Common myeloid progenitor, CD34-positive (primary cell): ENCODE measurements around the gene NDUFC1.
A peak's percentile ranks its signal among the peaks of the same experiment; 100 is the strongest.

ENCODE experiments used
- CTCF ChIA-PET: fragments of 350-600 bp; sonication (Branson Sonifier 250); formaldehyde crosslinking; loops from one replicate; lab custom pipeline; 2021; ENCODE audit warnings: antibody characterized with exemption; lab: Charles Lee
- POLR2A ChIA-PET: fragments of 350-600 bp; sonication (Branson Sonifier 250); formaldehyde crosslinking; loops from one replicate; lab custom pipeline; 2021; ENCODE audit warnings: antibody characterized with exemption; lab: Charles Lee
- DNase-seq, 3 donors: peaks; one replicate each; pipeline versions ENCODE4 v3.0.0 to v3.0.0-alpha.2; 2013
- H3K27ac ChIP-seq, 2 experiments: 1 replicate in 1 of 2; 2 replicates in 1 of 2; pipeline ENCODE4 v1.7.0; 2013; ENCODE audit warnings: inconsistent platforms in 2 of 2, low read length in 2 of 2, mild to moderate bottlenecking in 2 of 2, low read depth in 1 of 2, moderate library complexity in 1 of 2; ENCODE audit not compliant: severe bottlenecking in 2 of 2, insufficient read depth in 1 of 2, poor library complexity in 1 of 2
- H3K27me3 ChIP-seq, 5 experiments: replicated peaks in 2 of 5; 1 replicate in 3 of 5; 2 replicates in 2 of 5; pipeline versions ENCODE4 v1.6.1 to v1.7.0; 2013; ENCODE audit warnings: low read length in 4 of 5, mild to moderate bottlenecking in 2 of 5, moderate library complexity in 2 of 5, inconsistent platforms in 1 of 5; ENCODE audit not compliant: insufficient read depth in 5 of 5, control insufficient read depth in 4 of 5
- H3K36me3 ChIP-seq, 4 experiments: 1 replicate in 2 of 4; 2 replicates in 2 of 4; pipeline versions ENCODE4 v1.6.1 to v1.7.0; 2013; ENCODE audit warnings: low read length in 3 of 4, control low read depth in 1 of 4, mild to moderate bottlenecking in 1 of 4; ENCODE audit not compliant: control insufficient read depth in 4 of 4, insufficient read depth in 4 of 4
- H3K4me1 ChIP-seq, 4 experiments: 1 replicate in 3 of 4; 2 replicates in 1 of 4; pipeline versions ENCODE4 v1.6.1 to v1.7.1; 2013; ENCODE audit warnings: low read length in 3 of 4, mild to moderate bottlenecking in 3 of 4, control low read depth in 1 of 4, inconsistent platforms in 1 of 4, moderate library complexity in 1 of 4; ENCODE audit not compliant: control insufficient read depth in 4 of 4, insufficient read depth in 4 of 4; ENCODE audit errors: control extremely low read depth in 1 of 4
- H3K4me3 ChIP-seq, 7 experiments: 1 replicate in 4 of 7; 2 replicates in 3 of 7; pipeline versions ENCODE4 v1.5.1 to v1.7.0; 2013; ENCODE audit warnings: mild to moderate bottlenecking in 7 of 7, low read length in 6 of 7, moderate library complexity in 6 of 7, inconsistent platforms in 2 of 7, low read depth in 2 of 7, control low read depth in 1 of 7; ENCODE audit not compliant: insufficient read depth in 4 of 7, control insufficient read depth in 1 of 7; ENCODE audit errors: extremely low read depth in 1 of 7
- H3K9me3 ChIP-seq, 5 experiments: 1 replicate in 4 of 5; 2 replicates in 1 of 5; pipeline versions ENCODE4 v1.6.1 to v1.7.1; 2013; ENCODE audit warnings: low read length in 4 of 5, mild to moderate bottlenecking in 2 of 5, inconsistent platforms in 1 of 5, low read depth in 1 of 5, moderate library complexity in 1 of 5; ENCODE audit not compliant: control insufficient read depth in 4 of 5, insufficient read depth in 2 of 5; ENCODE audit errors: control extremely low read depth in 1 of 5
- WGBS: methylation state at CpG from one replicate; pipeline ENCODE4 v1.1.5; 2013; ENCODE audit not compliant: insufficient coverage; 5-methylcytosine and 5-hydroxymethylcytosine counted together

NDUFC1 gene

DNA sequence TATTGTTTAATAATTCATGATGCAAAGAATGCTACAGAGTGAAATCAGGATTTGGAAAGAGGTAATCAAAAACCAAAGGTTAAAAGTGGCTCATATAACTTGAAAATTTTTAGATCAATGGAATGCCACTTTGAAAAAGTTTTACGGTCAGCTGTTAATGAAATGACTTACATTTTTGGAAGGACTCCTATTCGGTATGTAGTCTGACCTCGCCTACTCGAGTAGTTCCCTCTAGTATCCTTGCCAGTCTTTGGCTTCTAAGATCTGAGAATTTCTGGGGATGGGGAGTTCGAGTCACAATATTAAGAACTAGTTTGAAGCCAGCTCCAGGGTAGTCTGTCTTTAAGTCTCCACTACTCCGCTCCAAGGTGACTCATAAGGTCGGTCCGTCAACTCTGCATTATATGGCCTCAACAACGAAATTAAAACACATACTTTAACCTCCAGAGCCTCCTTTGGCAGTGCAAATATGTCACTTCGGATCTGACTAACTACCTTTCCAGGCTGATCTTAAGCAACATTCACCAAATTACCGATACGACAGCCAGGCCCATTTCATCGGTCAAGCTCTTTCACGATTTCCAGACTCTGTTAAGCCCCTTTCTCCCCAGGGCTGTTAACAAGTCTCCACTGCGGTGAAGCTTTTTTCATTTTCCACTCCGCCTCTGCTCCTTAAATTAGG is 1.7 kb downstream of the NDUFC1 start:
- WGBS: 7% methylated on average over 14 of the region's 16 CpGs
- H3K36me3 ChIP-seq: peaks cover 0 to 11% (median 6%) of the 10 kb centered on the region in 4 experiments
- H3K27ac ChIP-seq: peak overlapping the region; percentile 89 to 96
- H3K9me3 ChIP-seq: peaks cover 0 to 4% (median 0%) of the 10 kb centered on the region in 5 experiments
- peaks cover 19 to 39% (median 26%) of the 10 kb centered on the region in 4 experiments for H3K4me1 ChIP-seq
- CTCF ChIA-PET: interaction anchor here (0.6 to 3.7 kb wide), 19 partner anchors 9 to 270 kb away, joined by 3 to 21 read pairs (median 4); partner anchors contain the start of genes ELF2 and MGARP
- H3K4me3 ChIP-seq: peak overlapping the region; percentile 84 to 99 (median 97)
- peak; percentile 29 to 72 (median 64) for DNase-seq
- H3K27me3 ChIP-seq: no peaks in the 10 kb centered on the region
- POLR2A ChIA-PET: interaction anchor here (1.1 to 2.2 kb wide), 5 partner anchors 15 to 255 kb away, joined by 3 to 15 read pairs (median 5); partner anchors contain the start of genes ELF2 and SETD7

DNA sequence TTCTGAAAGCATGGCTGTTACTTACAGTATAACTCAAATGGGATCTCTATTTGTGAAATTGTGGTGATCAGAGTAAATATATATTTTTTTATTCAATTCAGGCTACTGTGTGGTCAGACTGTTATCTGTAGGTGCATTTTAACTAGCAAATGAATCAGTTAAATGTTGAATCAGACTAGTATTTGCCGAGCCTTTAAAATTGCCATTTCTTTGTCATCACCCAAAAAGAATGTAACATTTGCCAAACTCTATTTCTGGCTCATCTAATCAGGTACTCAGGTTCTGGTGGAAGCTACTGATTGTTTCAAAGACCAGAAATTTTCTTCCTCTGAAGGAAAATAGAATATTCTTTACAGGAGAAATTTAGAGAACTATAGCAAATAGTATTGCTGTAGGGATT is 2.7 kb downstream of the NDUFC1 start:
- ChIA-PET POLR2A (interaction anchor here (2.2 kb wide), 1 partner anchor 122 kb away, joined by 15 read pairs; the partner anchor contains the start of gene ELF2), CTCF (interaction anchor here (1.0 to 3.7 kb wide), 9 partner anchors 10 to 269 kb away, joined by 3 to 21 read pairs (median 7); partner anchors contain the start of gene MGARP)
- peaks cover 0 to 6% (median 2%) of the 10 kb centered on the region in 4 experiments for H3K36me3 ChIP-seq
- H3K27me3 ChIP-seq: no peaks in the 10 kb centered on the region
- no peak for DNase-seq
- peak overlapping the region in 3 of 7 experiments; percentile 91 to 99 (median 98) for H3K4me3 ChIP-seq
- WGBS: no CpG with 5 or more reads among the region's 1 CpG
- peaks cover 19 to 43% (median 29%) of the 10 kb centered on the region in 4 experiments for H3K4me1 ChIP-seq
- H3K9me3 ChIP-seq: peaks cover 0 to under 1% (median 0%) of the 10 kb centered on the region in 5 experiments
- peak overlapping the region in 1 of 2 experiments; percentile 96 for H3K27ac ChIP-seq

DNA sequence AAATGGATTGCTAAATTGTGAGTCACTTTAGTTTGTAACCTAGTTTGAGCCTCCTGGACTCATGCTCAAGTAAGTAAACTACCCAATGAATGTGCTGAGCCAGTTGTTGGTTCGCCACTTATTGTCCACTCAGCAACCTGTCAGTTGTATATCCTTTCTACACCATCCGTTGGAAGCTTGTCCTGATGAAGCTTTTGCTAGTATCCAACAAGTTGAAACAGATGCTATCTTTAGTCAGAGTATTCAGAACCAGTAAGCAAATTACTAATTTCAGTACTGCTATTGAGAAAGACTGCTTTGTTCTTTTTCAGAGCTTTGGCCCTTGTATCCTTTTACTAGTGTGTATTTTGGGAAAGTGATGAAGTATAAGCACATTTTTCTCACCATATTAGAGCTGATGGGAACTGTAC is 5.3 kb downstream of the NDUFC1 start:
- DNase-seq: no peak
- no peaks in the 10 kb centered on the region for H3K27me3 ChIP-seq
- POLR2A ChIA-PET: interaction anchor here (0.6 to 0.7 kb wide), 2 partner anchors 15 to 22 kb away, joined by 3 to 4 read pairs; no protein-coding TSS in a partner anchor
- no peaks in the 10 kb centered on the region for H3K9me3 ChIP-seq
- CTCF ChIA-PET: interaction anchor here (0.6 to 3.8 kb wide), 16 partner anchors 13 to 266 kb away, joined by 3 to 20 read pairs (median 4); partner anchors contain the start of gene MGARP
- H3K4me1 ChIP-seq: peaks cover 8 to 31% (median 22%) of the 10 kb centered on the region in 4 experiments
- H3K36me3 ChIP-seq: peaks cover 3 to 10% (median 7%) of the 10 kb centered on the region in 4 experiments
- H3K27ac ChIP-seq: no peak overlapping the region
- H3K4me3 ChIP-seq: no peak overlapping the region
- WGBS: 100% methylated on average over 2 of the region's 2 CpGs

DNA sequence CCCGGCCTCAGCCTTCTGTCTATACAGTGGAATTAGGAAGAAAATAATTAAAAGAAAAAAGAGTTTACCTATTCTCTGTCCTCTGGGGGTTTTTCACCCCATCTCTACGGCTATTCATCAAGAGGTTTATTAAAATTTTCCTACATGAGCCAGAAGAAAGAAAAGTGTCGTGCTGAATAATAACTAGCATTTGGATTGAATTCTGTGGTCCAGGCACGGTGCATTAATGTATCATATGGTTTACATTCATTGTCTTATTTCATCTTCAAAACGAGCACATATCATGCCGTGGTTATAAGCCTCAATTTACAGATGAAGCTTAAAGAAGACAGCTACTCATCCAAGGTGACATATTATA is 6.4 kb downstream of the NDUFC1 start:
- H3K27me3 ChIP-seq: no peaks in the 10 kb centered on the region
- peaks cover 8 to 29% (median 21%) of the 10 kb centered on the region in 4 experiments for H3K4me1 ChIP-seq
- no peaks in the 10 kb centered on the region for H3K9me3 ChIP-seq
- 0% methylated on average over 1 of the region's 6 CpGs for WGBS
- peaks cover 3 to 18% (median 10%) of the 10 kb centered on the region in 4 experiments for H3K36me3 ChIP-seq
- CTCF ChIA-PET: interaction anchor here (0.6 to 3.8 kb wide), 31 partner anchors 9 to 265 kb away, joined by 3 to 20 read pairs (median 3); partner anchors contain the start of gene MGARP
- DNase-seq: no peak
- H3K4me3 ChIP-seq: peak overlapping the region in 5 of 7 experiments; percentile 81 to 97 (median 88)
- H3K27ac ChIP-seq: peak overlapping the region; percentile 89 to 91
- POLR2A ChIA-PET: interaction anchor here (1.0 to 1.2 kb wide), 3 partner anchors 16 to 119 kb away, joined by 3 to 4 read pairs (median 3); partner anchors contain the start of gene ELF2

DNA sequence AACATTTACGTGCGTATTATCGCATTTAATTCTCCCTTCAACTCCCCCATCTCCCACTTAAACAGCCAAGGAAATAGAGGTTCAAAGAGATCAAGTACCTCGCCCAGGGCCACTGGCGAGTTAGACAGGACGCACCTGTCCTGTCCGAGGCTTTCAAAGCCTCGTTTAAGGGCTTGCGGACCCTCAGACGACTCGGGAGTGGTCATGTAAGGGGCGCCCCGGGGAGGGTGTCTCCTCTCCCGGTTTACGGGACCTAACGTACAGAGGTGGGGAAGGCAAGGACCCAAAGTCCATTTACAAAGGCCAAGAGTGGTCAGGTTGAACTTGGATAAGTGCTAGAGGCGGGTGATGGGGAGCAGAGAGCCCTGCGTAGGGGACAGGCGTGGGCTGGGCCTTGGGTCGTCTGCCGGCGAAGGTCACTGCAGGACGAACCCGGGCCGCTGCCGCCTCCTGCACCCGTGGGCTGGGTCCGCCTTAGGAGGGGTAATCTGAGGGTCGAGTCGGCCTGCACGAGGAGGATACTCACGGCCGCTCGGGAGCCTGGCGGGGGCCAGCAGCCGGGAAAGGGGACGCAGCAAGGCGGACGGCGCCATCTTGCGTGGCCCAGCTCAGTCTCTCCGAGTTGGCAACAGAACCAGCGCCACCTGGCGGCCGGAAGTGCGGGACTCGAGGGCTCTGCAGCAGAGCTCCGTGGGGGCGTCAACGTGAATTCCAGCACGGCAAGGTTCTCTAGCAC is 6.9 kb downstream of the NDUFC1 start:
- Histone ChIP-seq H3K36me3 (peaks cover 3 to 23% (median 10%) of the 10 kb centered on the region in 4 experiments), H3K27me3 (no peaks in the 10 kb centered on the region), H3K9me3 (no peaks in the 10 kb centered on the region), H3K4me3 (peak overlapping the region; percentile 81 to 97 (median 88)), H3K4me1 (peaks cover 5 to 24% (median 16%) of the 10 kb centered on the region in 4 experiments), H3K27ac (peak overlapping the region; percentile 89 to 91)
- CTCF ChIA-PET: interaction anchor here (0.6 to 3.8 kb wide), 32 partner anchors 9 to 265 kb away, joined by 3 to 20 read pairs (median 3); partner anchors contain the start of gene MGARP
- DNase-seq: peak; percentile 94 to 97 (median 96)
- WGBS: 0% methylated on average over 39 of the region's 51 CpGs
- POLR2A ChIA-PET: interaction anchor here (1.0 to 1.2 kb wide), 3 partner anchors 16 to 118 kb away, joined by 3 to 4 read pairs (median 3); partner anchors contain the start of gene ELF2

DNA sequence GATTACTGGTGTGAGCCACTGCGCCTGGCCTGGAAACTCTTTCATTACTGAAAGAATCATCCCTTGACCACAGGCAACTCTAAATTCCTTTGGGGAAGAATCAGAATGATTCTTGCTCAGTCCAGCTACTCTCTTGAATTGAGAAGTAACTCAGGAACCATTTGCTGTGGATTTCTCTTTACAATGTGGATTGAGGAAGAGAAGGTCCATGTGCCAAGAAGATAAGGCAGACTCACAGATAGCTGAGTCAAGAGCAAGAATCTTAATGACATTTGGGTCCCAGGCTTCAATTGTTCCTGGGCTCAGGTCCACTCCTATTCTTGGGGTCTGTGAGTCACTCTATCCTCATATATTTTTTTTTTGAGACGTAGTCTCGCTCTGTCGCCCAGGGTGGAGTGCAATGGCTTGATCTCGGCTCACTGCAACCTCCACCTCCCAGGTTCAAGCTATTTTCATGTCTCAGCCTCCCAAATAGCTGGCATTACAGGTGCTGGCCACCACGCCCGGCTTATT is 16.0 kb downstream of the NDUFC1 start:
- WGBS: 95% methylated on average over 4 of the region's 7 CpGs
- peaks cover 0 to 6% (median 1%) of the 10 kb centered on the region in 5 experiments for H3K9me3 ChIP-seq
- ChIA-PET POLR2A (no interaction called here), CTCF (interaction anchor here (0.6 to 1.9 kb wide), 4 partner anchors 9 to 172 kb away, joined by 3 to 4 read pairs (median 3); no protein-coding TSS in a partner anchor)
- no peak for DNase-seq
- peaks cover 3 to 24% (median 13%) of the 10 kb centered on the region in 4 experiments for H3K36me3 ChIP-seq
- H3K27me3 ChIP-seq: peaks cover 0 to 8% (median 3%) of the 10 kb centered on the region in 5 experiments
- H3K27ac ChIP-seq: no peak overlapping the region
- H3K4me3 ChIP-seq: no peak overlapping the region
- no peaks in the 10 kb centered on the region for H3K4me1 ChIP-seq
